ENCODE results near the gene PARVG. TPM values are rescaled to one million over a fixed set of nuclear protein-coding genes. Genes with fewer than 3 reads are reported as not detected.

Gene PARVG, protein sequence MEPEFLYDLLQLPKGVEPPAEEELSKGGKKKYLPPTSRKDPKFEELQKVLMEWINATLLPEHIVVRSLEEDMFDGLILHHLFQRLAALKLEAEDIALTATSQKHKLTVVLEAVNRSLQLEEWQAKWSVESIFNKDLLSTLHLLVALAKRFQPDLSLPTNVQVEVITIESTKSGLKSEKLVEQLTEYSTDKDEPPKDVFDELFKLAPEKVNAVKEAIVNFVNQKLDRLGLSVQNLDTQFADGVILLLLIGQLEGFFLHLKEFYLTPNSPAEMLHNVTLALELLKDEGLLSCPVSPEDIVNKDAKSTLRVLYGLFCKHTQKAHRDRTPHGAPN
- total RNA-seq, result under 0.01 TPM in 2 replicates

DNA sequence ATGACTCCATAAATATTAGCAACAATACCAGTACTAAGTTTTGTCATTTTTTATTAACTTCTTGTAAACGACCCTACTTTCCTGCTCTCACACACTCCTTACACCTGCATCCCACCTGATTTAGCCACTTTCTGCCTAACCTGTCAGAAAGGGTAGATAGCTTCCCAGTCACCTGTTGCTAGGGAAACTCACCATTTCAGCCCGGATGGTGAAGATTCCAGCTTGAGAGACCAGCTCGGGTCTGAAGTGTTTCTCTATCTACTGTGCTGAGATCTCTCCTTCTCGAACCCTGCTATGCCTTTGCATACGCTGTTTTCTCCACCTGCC lies at the start of gene PARVG:
PARVG (plus strand) TSS at position 220 of the 327 bp plus-strand sequence. CDS start 2,405 bp downstream, outside the sequence.

Other genes with a start within 250 kb of the PARVG start
- gene SAMM50, start 225.5 kb upstream of the PARVG start, total RNA-seq, result 37.2 and 68.2 TPM in 2 replicates
- 23.4 and 48.1 TPM in 2 replicates for gene PARVB, start 156.6 kb upstream of the PARVG start, total RNA-seq
- 0.77 and 2.0 TPM in 2 replicates for gene SHISAL1, start 132.0 kb downstream of the PARVG start, total RNA-seq

Measured in regular cardiac myocyte (primary cell).